SH-SY5Y (cell line): Measurements from ENCODE around the gene CCDC148.

Source experiments
- GATA2 ChIP-seq: IDR thresholded peaks from 2 replicates; pipeline ENCODE4 v1.6.1; 2011; ENCODE audit warnings: mild to moderate bottlenecking, low read depth, low read length
- GATA3 ChIP-seq: IDR thresholded peaks from 2 replicates; pipeline ENCODE4 v1.6.1; 2011; ENCODE audit warnings: low read depth, mild to moderate bottlenecking, low read length, moderate library complexity

DNA sequence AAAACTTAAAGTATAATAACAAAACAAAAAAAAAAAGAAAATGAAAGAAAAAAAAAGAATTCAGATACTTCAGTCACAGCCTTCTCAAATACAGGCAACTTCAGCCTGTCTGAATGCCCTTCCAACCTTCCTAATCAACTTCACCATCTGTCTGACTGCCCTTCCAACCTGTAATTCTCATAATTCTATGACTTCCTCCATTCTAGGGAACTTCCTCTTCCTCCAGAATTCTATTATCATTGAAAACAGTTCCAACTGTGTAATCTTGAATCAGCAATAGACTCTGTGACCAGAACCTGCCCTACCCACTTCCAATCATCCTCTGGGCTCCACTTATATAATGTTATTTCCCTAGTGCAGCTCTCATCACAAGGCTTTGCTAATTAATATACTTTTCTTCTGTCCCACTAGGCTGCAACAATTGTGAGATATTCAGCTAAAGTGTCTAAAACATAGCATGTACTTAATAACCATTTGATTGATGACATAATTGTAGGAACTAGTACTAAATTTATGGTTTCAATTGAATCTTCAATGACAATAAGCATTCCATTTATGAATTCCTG, 227.5 kb downstream of the CCDC148 start:
- TF ChIP-seq GATA2 (no peak), GATA3 (no peak)
